Measurements from ENCODE around the gene SAMD13. TPM values are rescaled to one million over a fixed set of nuclear protein-coding genes. Genes with fewer than 3 reads are reported as not detected.
A peak's percentile ranks its signal among the peaks of the same experiment; 100 is the strongest.

Gene SAMD13, protein sequence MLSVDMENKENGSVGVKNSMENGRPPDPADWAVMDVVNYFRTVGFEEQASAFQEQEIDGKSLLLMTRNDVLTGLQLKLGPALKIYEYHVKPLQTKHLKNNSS
- polyA plus RNA-seq (2011; rRNA removed) (0.20 and 0.43 TPM in 2 replicates), polyA minus RNA-seq (2011; rRNA and poly(A)+ RNA removed) (0.24 TPM in 1 of 2 replicates, not detected in the other)

- Histone ChIP-seq H3K27me3 (ENCODE audit: control insufficient read depth, insufficient read depth, low read length) (no peaks in the 10 kb centered on the region), H3K4me3 (ENCODE audit: low read depth, low read length) (no peak within 1 kb of the TSS), H3K36me3 (ENCODE audit: control insufficient read depth, insufficient read depth, low read length) (no peaks in the 10 kb centered on the region)
- TF ChIP-seq, protein P1, sequence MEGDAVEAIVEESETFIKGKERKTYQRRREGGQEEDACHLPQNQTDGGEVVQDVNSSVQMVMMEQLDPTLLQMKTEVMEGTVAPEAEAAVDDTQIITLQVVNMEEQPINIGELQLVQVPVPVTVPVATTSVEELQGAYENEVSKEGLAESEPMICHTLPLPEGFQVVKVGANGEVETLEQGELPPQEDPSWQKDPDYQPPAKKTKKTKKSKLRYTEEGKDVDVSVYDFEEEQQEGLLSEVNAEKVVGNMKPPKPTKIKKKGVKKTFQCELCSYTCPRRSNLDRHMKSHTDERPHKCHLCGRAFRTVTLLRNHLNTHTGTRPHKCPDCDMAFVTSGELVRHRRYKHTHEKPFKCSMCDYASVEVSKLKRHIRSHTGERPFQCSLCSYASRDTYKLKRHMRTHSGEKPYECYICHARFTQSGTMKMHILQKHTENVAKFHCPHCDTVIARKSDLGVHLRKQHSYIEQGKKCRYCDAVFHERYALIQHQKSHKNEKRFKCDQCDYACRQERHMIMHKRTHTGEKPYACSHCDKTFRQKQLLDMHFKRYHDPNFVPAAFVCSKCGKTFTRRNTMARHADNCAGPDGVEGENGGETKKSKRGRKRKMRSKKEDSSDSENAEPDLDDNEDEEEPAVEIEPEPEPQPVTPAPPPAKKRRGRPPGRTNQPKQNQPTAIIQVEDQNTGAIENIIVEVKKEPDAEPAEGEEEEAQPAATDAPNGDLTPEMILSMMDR (IDR thresholded peaks at IDR 0.05; ENCODE audit: insufficient read depth, low read depth, low read length), result no peak
- ChIA-PET CTCF (no interaction called here), POLR2A (no interaction called here)
- no peak for DNase-seq (ENCODE audit: low read depth)
Observed at GRCh38 chr1:84301004-84301784, at the start of gene SAMD13. Gene SAMD13 (plus strand): TSS chr1:84301708. CDS start chr1:84303235, 1,527 bp downstream.

DNA sequence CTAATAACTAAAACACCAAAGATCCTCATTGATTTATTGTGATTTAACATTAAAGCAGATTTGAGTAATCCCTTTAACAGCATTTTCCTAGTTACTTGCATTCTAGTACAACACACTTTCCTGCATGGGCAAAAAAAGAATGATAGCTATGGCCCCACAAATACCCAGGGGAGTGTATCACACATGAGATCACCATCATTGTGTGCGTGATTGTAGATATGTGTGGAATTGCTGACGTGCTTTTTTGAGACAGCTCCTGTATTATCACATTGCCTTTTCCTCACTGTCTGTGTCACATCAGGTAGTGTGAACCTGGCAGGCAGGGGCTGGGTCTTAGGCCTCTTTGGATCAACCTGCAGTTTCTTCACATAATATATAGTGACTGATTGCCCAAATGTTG, 48.5 kb upstream of the SAMD13 start:
- Histone ChIP-seq H3K36me3 (ENCODE audit: control insufficient read depth, insufficient read depth, low read length) (no peaks in the 10 kb centered on the region), H3K27me3 (ENCODE audit: control insufficient read depth, insufficient read depth, low read length) (no peaks in the 10 kb centered on the region), H3K4me3 (ENCODE audit: low read depth, low read length) (no peak overlapping the region)
- no peak for DNase-seq (ENCODE audit: low read depth)
- TF ChIP-seq, protein P1 (IDR thresholded peaks at IDR 0.05; ENCODE audit: insufficient read depth, low read depth, low read length), result no peak
- POLR2A ChIA-PET, result no interaction called here
- CTCF ChIA-PET, result interaction anchor here (0.9 kb wide), 1 partner anchor 123 kb away, joined by 3 read pairs; no protein-coding TSS in a partner anchor

DNA sequence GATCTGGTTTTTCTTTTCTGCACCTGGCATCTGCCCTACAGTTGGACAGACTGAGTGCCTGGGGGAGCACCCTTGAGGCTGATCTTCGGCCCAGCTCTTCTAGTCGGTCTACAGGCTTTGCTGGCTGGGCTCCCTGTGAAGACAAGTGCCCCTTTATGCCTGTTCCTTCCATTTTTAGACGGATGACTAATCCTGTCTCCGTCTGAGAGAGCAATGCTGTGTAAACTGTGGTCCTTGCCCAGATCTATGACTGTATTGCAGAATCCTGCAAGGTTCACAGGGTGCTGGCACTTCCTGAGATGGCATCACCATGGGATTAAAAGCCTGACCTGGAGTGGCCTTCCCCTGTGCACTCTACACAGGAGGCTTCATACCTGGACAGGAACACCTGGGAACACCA, 47.6 kb upstream of the SAMD13 start:
- TF ChIP-seq, protein P1 (IDR thresholded peaks at IDR 0.05; ENCODE audit: insufficient read depth, low read depth, low read length), result no peak
- CTCF ChIA-PET, result no interaction called here
- DNase-seq (ENCODE audit: low read depth), result peak; percentile 31
- Histone ChIP-seq H3K4me3 (ENCODE audit: low read depth, low read length) (no peak overlapping the region), H3K36me3 (ENCODE audit: control insufficient read depth, insufficient read depth, low read length) (no peaks in the 10 kb centered on the region), H3K27me3 (ENCODE audit: control insufficient read depth, insufficient read depth, low read length) (no peaks in the 10 kb centered on the region)
- POLR2A ChIA-PET, result no interaction called here

DNA sequence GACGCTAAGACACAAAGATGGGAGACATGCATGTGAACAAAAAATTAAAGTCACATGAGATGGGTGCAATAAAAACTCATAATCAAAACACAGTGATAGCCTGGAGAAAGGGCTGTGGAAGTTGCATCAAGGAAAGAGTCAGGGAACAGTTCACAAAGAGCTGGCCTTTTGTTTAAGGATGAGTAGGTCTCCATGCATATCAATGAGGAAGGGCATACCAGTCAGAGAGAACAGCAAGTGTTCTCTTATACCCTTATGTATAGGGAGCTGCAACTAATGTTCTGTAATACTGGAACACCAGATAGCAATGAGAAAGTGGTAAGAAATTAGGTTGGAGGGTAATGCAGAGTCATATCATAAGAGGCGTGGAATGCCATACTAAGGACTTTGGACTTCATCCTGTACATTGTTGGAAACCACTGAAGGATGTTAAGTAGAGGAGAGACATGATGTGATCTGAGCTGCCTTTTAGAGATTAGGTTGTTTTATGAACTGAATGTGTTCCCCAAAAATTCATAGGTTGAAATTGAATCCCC, 46.7 kb upstream of the SAMD13 start:
- no peaks in the 10 kb centered on the region for H3K36me3 ChIP-seq (ENCODE audit: control insufficient read depth, insufficient read depth, low read length)
- CTCF ChIA-PET, result interaction anchor here (1.2 kb wide), 1 partner anchor 15 kb away, joined by 4 read pairs; no protein-coding TSS in a partner anchor

GRCh38 chr1:84255582-84255981, 45.9 kb upstream of the SAMD13 start:
- TF ChIP-seq, protein P1 (IDR thresholded peaks at IDR 0.05; ENCODE audit: insufficient read depth, low read depth, low read length), result no peak
- POLR2A ChIA-PET, result no interaction called here

More for the DNA sequence above, 46.7 kb upstream of the SAMD13 start:
- DNase-seq (ENCODE audit: low read depth), result no peak
- Histone ChIP-seq H3K4me3 (ENCODE audit: low read depth, low read length) (no peak overlapping the region), H3K27me3 (ENCODE audit: control insufficient read depth, insufficient read depth, low read length) (no peaks in the 10 kb centered on the region; the same call in 1 of the 2 replicates)
- TF ChIP-seq, protein P1 (IDR thresholded peaks at IDR 0.05; ENCODE audit: insufficient read depth, low read depth, low read length), result no peak
- POLR2A ChIA-PET, result no interaction called here

More at GRCh38 chr1:84255582-84255981, 45.9 kb upstream of the SAMD13 start:
- Histone ChIP-seq H3K27me3 (ENCODE audit: control insufficient read depth, insufficient read depth, low read length) (no peaks in the 10 kb centered on the region; the same call in 1 of the 2 replicates), H3K36me3 (ENCODE audit: control insufficient read depth, insufficient read depth, low read length) (no peaks in the 10 kb centered on the region), H3K4me3 (ENCODE audit: low read depth, low read length) (no peak overlapping the region)
- no peak for DNase-seq (ENCODE audit: low read depth)
- CTCF ChIA-PET, result interaction anchor here (1.2 kb wide), 1 partner anchor 14 kb away, joined by 4 read pairs; no protein-coding TSS in a partner anchor

Measured in BJ (cell line).